Uterus (tissue), 2 donors: ENCODE results near the gene ARSA.

ENCODE experiments used
- POLR2A ChIP-seq, 2 donors: fragments of 450-650 bp; IDR thresholded peaks; one replicate each; pipeline ENCODE4 v1.6.1; 2016; ENCODE audit warnings: antibody characterized with exemption in 2 of 2, mild to moderate bottlenecking in 1 of 2, moderate library complexity in 1 of 2
- TF ChIP-seq, protein P1 (sequence below), 4 experiments: fragments of 200-600 bp in 2 of 4; fragments of 450-650 bp in 2 of 4; sonication (generic) in 2 of 4; IDR thresholded peaks; one replicate each; pipeline ENCODE4 v1.5.1; 2016 to 2019; ENCODE audit warnings: antibody characterized with exemption in 4 of 4, mild to moderate bottlenecking in 2 of 4, moderate library complexity in 1 of 4

DNA sequence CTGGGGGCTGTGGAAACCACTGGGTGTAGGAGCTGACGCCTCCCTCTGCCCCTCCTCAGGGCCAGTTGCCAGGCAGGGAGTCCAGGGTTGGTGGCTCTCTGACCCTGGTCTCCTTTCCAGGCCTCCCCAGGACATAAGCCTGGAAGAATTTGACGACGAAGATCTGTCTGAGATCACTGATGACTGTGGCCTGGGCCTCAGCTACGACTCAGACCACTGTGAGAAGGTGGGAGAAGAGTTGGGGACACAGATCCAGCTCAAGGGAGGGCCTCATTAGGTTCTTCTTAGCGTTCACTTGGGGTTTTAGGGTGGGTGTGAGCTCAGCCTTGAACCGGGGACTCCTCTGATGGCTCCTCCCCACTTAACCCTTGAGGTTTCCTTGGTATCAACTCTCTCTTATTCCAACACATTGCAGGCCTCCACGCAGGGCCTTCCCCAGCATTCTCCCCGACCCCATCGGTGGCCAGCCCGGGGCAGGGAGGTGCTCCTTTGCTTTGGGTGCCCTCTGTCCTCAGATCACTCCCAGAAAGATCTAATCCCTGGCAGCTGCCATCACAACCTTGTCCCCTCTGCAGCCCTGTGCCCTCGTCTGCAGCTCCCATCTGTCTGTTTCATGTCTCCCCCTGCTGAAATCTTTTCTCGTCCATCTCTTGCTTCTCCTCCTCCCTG lies 26.1 kb downstream of the ARSA start:
- TF ChIP-seq, protein P1, sequence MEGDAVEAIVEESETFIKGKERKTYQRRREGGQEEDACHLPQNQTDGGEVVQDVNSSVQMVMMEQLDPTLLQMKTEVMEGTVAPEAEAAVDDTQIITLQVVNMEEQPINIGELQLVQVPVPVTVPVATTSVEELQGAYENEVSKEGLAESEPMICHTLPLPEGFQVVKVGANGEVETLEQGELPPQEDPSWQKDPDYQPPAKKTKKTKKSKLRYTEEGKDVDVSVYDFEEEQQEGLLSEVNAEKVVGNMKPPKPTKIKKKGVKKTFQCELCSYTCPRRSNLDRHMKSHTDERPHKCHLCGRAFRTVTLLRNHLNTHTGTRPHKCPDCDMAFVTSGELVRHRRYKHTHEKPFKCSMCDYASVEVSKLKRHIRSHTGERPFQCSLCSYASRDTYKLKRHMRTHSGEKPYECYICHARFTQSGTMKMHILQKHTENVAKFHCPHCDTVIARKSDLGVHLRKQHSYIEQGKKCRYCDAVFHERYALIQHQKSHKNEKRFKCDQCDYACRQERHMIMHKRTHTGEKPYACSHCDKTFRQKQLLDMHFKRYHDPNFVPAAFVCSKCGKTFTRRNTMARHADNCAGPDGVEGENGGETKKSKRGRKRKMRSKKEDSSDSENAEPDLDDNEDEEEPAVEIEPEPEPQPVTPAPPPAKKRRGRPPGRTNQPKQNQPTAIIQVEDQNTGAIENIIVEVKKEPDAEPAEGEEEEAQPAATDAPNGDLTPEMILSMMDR (IDR thresholded peaks at IDR 0.05): no peak
- no peak for TF ChIP-seq POLR2A (IDR thresholded peaks at IDR 0.05)
